C4-2B (cell line): ENCODE results near the gene NEGR1.

Experiments
- H3K27ac ChIP-seq: fragments of 450-650 bp; 2 replicates; pipeline ENCODE4 v1.5.1; 2017
- CTCF ChIP-seq: fragments of 450-650 bp; conservative IDR thresholded peaks from 2 replicates; pipeline ENCODE4 v1.5.1; 2017; ENCODE audit warnings: mild to moderate bottlenecking
- ZFX ChIP-seq: fragments of 450-650 bp; IDR thresholded peaks from 2 replicates; pipeline ENCODE4 v1.6.1; 2017

The NEGR1 gene

GRCh38 chr1:71566413-71566812 lies 715.9 kb downstream of the NEGR1 start:
- TF ChIP-seq ZFX = no peak
- TF ChIP-seq CTCF = no peak
- no peak overlapping the region for H3K27ac ChIP-seq

GRCh38 chr1:71565831-71566230 lies 716.5 kb downstream of the NEGR1 start:
- no peak overlapping the region for H3K27ac ChIP-seq
- TF ChIP-seq ZFX = no peak
- no peak for TF ChIP-seq CTCF

GRCh38 chr1:71565262-71565661 lies 717.1 kb downstream of the NEGR1 start:
- TF ChIP-seq ZFX (no peak), CTCF (no peak)
- no peak overlapping the region for H3K27ac ChIP-seq

GRCh38 chr1:71562298-71562697 lies 720.0 kb downstream of the NEGR1 start:
- no peak overlapping the region for H3K27ac ChIP-seq
- TF ChIP-seq ZFX (no peak), CTCF (no peak)

- no peak for TF ChIP-seq CTCF
- H3K27ac ChIP-seq = no peak overlapping the region
These were observed 720.6 kb downstream of the NEGR1 start for GRCh38 chr1:71561729-71562128.

- TF ChIP-seq ZFX = no peak
- no peak for TF ChIP-seq CTCF
- no peak overlapping the region for H3K27ac ChIP-seq
These were observed 721.1 kb downstream of the NEGR1 start for GRCh38 chr1:71561206-71561605.

- no peak for TF ChIP-seq ZFX
- TF ChIP-seq CTCF = no peak
- H3K27ac ChIP-seq = no peak overlapping the region
These were observed 722.5 kb downstream of the NEGR1 start for GRCh38 chr1:71559880-71560279.

- no peak overlapping the region for H3K27ac ChIP-seq
- TF ChIP-seq ZFX (no peak), CTCF (no peak)
These were observed 725.2 kb downstream of the NEGR1 start for GRCh38 chr1:71557138-71557537.
